HepG2 (cell line): Measurements from ENCODE around the gene PLCB1.

Source experiments
- CREM ChIP-seq, 2 experiments: sonication (generic) in 1 of 2; formaldehyde crosslinking in 1 of 2; IDR thresholded peaks; 2 replicates each; pipeline versions ENCODE4 v1.4.0 to v1.6.1; 2016 to 2020; ENCODE audit warnings: antibody characterized with exemption in 1 of 2, mild to moderate bottlenecking in 1 of 2, missing genetic modification reagents in 1 of 2
- FOSL2 ChIP-seq: sonication (generic); formaldehyde crosslinking; IDR thresholded peaks from 2 replicates; pipeline ENCODE4 v1.4.0; 2020; ENCODE audit warnings: missing genetic modification reagents
- HMGA1 ChIP-seq: sonication (generic); formaldehyde crosslinking; conservative IDR thresholded peaks from 2 replicates; pipeline ENCODE4 v1.4.0; 2020; ENCODE audit warnings: missing genetic modification reagents
- NCOR1 ChIP-seq: fragments of 200-600 bp; sonication (generic); IDR thresholded peaks from 2 replicates; pipeline ENCODE4 v1.7.0; 2017; ENCODE audit warnings: antibody characterized with exemption, low read length, borderline replicate concordance
- POLR2A ChIP-seq, 2 experiments: IDR thresholded peaks; 2 replicates each; pipeline ENCODE4 v1.6.1; 2011; ENCODE audit warnings: low read depth in 2 of 2, low read length in 2 of 2, mild to moderate bottlenecking in 1 of 2, moderate library complexity in 1 of 2; ENCODE audit not compliant: insufficient read depth in 1 of 2
- POLR2AphosphoS2 ChIP-seq: IDR thresholded peaks from 2 replicates; pipeline ENCODE4 v1.6.1; 2011; ENCODE audit warnings: low read depth, low read length, improper control_type of control experiment
- ZNF207 ChIP-seq: fragments of 450-650 bp; IDR thresholded peaks from 2 replicates; pipeline ENCODE4 v1.6.1; 2016; ENCODE audit warnings: antibody characterized with exemption, borderline replicate concordance
- TF ChIP-seq, protein P1 (sequence below): sonication (generic); formaldehyde crosslinking; IDR thresholded peaks from 2 replicates; pipeline ENCODE4 v1.5.0; 2020; ENCODE audit warnings: mild to moderate bottlenecking, missing genetic modification reagents, moderate library complexity
- TF ChIP-seq, protein P2 (sequence below): sonication (generic); formaldehyde crosslinking; IDR thresholded peaks from 2 replicates; pipeline ENCODE4 v1.4.0; 2020; ENCODE audit warnings: missing genetic modification reagents

- TF ChIP-seq, protein P1, sequence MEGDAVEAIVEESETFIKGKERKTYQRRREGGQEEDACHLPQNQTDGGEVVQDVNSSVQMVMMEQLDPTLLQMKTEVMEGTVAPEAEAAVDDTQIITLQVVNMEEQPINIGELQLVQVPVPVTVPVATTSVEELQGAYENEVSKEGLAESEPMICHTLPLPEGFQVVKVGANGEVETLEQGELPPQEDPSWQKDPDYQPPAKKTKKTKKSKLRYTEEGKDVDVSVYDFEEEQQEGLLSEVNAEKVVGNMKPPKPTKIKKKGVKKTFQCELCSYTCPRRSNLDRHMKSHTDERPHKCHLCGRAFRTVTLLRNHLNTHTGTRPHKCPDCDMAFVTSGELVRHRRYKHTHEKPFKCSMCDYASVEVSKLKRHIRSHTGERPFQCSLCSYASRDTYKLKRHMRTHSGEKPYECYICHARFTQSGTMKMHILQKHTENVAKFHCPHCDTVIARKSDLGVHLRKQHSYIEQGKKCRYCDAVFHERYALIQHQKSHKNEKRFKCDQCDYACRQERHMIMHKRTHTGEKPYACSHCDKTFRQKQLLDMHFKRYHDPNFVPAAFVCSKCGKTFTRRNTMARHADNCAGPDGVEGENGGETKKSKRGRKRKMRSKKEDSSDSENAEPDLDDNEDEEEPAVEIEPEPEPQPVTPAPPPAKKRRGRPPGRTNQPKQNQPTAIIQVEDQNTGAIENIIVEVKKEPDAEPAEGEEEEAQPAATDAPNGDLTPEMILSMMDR (CRISPR knock-in tag) = no peak
- TF ChIP-seq, protein P2, sequence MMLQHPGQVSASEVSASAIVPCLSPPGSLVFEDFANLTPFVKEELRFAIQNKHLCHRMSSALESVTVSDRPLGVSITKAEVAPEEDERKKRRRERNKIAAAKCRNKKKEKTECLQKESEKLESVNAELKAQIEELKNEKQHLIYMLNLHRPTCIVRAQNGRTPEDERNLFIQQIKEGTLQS (CRISPR knock-in tag) = no peak
- TF ChIP-seq NCOR1 = no peak
- TF ChIP-seq ZNF207 = no peak
- TF ChIP-seq HMGA1 (CRISPR knock-in tag) = no peak
- TF ChIP-seq CREM (IDR thresholded peaks at IDR 0.05) = no peak
- no peak for TF ChIP-seq CREM (CRISPR knock-in tag; IDR thresholded peaks at IDR 0.05)
- TF ChIP-seq POLR2AphosphoS2 = no peak
- TF ChIP-seq POLR2A (IDR thresholded peaks at IDR 0.05; ENCODE audit: insufficient read depth in 1 of 2, low read depth in 2 of 2, low read length in 2 of 2) = no peak
- no peak for TF ChIP-seq FOSL2 (CRISPR knock-in tag)
Measured at GRCh38 chr20:8220716-8221115, 88.7 kb downstream of the PLCB1 start.
